Dendritic cell treated with granulocyte-macrophage colony-stimulating factor and Interleukin-4, amounts not matched to agents 40 ng/mL and 50 ng/mL, for 4 days (primary cell): ENCODE measurements around the gene MAP3K13.
"Not testable (repeated sequence)": the region's sequence is repeated elsewhere in the genome, so short reads cannot be mapped to it uniquely, and the experiment has no call there.

Experiments
- H3K27ac Mint-ChIP-seq: one replicate; pipeline ENCODE4 v1.8.0; 2022; ENCODE audit warnings: mild to moderate bottlenecking, mixed read lengths
- H3K27me3 Mint-ChIP-seq: one replicate; pipeline ENCODE4 v1.8.0; 2022; ENCODE audit warnings: mild to moderate bottlenecking, mixed read lengths
- H3K36me3 Mint-ChIP-seq: one replicate; pipeline ENCODE4 v1.8.0; 2022; ENCODE audit warnings: low read depth, mixed read lengths
- H3K4me1 Mint-ChIP-seq: one replicate; pipeline ENCODE4 v1.8.0; 2022; ENCODE audit warnings: low read depth, mixed read lengths
- H3K4me3 Mint-ChIP-seq: one replicate; pipeline ENCODE4 v1.8.0; 2022; ENCODE audit warnings: mild to moderate bottlenecking, moderate library complexity, mixed read lengths
- H3K9me3 Mint-ChIP-seq: one replicate; pipeline ENCODE4 v1.8.0; 2022; ENCODE audit warnings: mixed read lengths
- intact Hi-C: fragments of 100-400 bp; cut with micrococcal nuclease; formaldehyde crosslinking; loops from one replicate; pipeline ENCODE4 v1.15.0; 2022

The MAP3K13 gene

DNA sequence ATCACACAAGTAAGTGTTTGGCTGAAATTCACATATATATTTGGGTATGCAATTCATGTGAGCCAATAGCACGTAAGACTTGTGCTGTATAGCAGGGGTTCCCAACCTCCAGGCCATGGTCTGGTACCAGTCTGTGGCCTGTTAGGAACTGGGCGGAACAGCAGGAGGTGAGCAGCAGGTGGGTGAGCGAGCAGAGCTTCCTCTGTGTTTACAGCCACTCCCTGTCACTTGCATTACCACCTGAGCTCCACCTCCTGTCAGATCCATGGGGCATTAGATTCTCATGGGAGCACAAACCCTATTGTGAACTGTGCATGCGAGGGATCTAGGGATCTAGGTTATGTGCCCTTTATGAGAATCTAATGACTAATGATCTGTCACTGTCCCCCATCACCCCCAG, 59.7 kb downstream of the MAP3K13 start:
- no peak overlapping the region for H3K27ac Mint-ChIP-seq
- no peaks in the 10 kb centered on the region for H3K9me3 Mint-ChIP-seq
- no peaks in the 10 kb centered on the region for H3K27me3 Mint-ChIP-seq
- H3K4me1 Mint-ChIP-seq = peaks cover 13% of the 10 kb centered on the region
- no peak overlapping the region for H3K4me3 Mint-ChIP-seq
- no peaks in the 10 kb centered on the region for H3K36me3 Mint-ChIP-seq
- intact Hi-C loops = no loop called here

DNA sequence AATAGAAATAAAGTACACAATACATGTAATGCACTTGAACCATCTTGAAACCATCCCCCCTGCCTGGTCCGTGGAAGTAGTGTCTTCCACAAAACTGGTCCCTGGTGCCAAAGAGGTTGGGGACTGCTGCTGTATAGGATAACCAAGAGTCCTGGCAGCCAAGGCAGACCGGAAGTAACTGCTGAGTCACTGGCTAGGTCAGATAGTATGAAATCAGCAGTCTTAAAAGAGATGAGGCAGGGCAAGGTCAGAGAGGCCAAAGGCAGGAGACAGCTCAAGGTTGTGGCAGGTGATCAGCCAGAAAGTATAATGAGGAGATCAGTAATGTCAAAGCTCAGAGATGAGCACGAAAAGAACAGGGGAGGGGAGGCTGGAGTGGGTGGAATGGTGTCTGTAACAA, 60.2 kb downstream of the MAP3K13 start:
- Mint-ChIP-seq H3K27ac (no peak overlapping the region), H3K27me3 (no peaks in the 10 kb centered on the region), H3K9me3 (no peaks in the 10 kb centered on the region), H3K4me1 (peaks cover 13% of the 10 kb centered on the region), H3K36me3 (no peaks in the 10 kb centered on the region), H3K4me3 (no peak overlapping the region)
- intact Hi-C loops = no loop called here

DNA sequence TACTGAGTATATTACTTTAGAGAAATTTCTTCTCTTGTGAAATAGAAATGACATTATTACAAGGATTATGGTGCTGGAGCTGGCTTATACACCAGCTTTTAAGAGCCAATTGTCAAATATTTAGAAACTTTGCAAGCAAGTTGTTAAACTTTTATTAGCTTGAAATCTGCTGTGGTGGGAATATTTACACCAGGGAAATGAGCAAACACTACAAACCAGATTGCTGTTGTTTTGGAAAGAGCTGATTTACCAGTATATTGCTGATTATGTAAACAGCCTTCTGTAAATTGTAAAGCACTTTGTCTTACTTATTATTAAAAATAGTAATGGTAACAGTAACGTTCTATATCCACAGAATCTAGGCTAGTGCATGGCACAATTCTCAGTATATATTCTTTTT, 61.5 kb downstream of the MAP3K13 start:
- Mint-ChIP-seq H3K36me3 (no peaks in the 10 kb centered on the region), H3K27me3 (no peaks in the 10 kb centered on the region), H3K9me3 (no peaks in the 10 kb centered on the region), H3K4me3 (no peak overlapping the region), H3K4me1 (peaks cover 13% of the 10 kb centered on the region), H3K27ac (no peak overlapping the region)
- intact Hi-C loops = no loop called here

DNA sequence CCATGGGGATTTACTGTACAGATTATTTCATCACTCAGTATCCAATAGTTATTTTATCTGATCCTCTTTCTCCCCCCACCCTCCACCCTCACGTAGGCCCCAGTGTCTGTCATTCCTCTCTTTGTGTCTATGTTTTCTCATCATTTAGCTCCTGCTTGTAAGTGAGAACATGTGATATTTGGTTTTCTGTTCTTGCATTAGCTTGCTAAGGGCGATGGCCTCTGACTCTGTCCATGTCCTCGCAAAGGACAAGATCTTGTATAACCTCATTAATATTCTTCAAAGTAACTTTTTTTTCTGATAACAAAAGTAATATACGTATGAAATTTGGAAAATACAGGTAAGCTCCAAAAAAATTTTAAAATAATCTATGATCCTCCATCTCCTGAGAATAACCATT, 67.4 kb downstream of the MAP3K13 start:
- H3K4me1 Mint-ChIP-seq = no peaks in the 10 kb centered on the region
- no peaks in the 10 kb centered on the region for H3K9me3 Mint-ChIP-seq
- H3K4me3 Mint-ChIP-seq = no peak overlapping the region
- intact Hi-C loops = no loop called here
- no peaks in the 10 kb centered on the region for H3K36me3 Mint-ChIP-seq
- no peak overlapping the region for H3K27ac Mint-ChIP-seq
- H3K27me3 Mint-ChIP-seq = no peaks in the 10 kb centered on the region

DNA sequence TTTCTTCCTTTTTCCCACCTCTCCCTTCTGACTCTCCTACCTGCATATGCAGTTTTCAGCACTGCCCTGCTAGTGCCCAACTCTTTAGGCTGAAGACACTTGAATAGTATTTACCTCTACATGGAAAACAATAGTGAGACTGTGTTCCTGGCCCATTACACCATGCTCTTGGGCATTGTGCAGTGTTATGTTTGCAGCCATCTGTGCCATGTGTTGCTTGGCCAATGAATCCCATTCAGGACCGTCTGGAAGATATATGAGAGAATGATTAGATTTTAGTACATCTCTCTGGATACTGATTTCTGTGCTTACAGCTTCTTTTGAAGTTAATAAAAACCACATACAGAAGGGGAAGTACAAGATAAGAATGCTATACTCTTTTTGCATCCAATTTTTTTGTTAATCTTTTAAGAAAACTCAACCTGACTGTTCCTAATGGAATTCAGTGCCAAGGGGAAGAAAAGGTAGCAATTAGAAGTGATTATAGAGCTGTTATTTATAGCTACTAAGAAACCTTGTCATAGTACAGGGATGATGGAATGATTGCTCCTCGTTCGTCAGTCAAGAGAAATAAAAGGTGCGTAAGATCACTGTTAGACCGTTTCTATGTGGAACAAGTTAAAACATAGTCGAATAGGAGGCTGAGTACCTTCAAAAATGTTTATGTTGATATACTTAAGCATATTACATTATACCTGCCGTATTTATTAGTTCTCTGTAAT, 77.0 kb downstream of the MAP3K13 start:
- H3K4me1 Mint-ChIP-seq = no peaks in the 10 kb centered on the region
- no peaks in the 10 kb centered on the region for H3K9me3 Mint-ChIP-seq
- H3K27me3 Mint-ChIP-seq = peaks cover 2% of the 10 kb centered on the region
- H3K36me3 Mint-ChIP-seq = no peaks in the 10 kb centered on the region
- no peak overlapping the region for H3K27ac Mint-ChIP-seq
- intact Hi-C loops = no loop called here
- H3K4me3 Mint-ChIP-seq = no peak overlapping the region

DNA sequence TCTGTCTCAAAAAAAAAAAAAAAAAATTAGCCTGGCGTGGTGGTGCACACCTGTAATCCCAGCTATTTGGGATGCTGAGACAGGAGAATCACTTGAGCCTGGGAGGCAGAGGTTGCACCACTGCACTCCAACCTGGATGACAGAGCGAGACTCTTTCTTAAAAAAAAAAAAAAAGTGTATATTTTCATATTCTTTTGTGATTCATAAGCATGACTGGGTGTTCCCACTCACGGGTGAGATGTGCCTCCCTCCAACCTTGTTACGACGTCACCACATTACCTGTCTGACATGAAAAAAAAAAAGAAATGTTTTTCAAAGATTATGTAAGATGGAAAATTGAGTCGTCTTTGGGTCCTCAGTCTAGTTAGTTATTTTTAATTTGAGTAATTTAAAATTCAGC, 79.1 kb downstream of the MAP3K13 start:
- no peaks in the 10 kb centered on the region for H3K9me3 Mint-ChIP-seq
- intact Hi-C loops = no loop called here
- no peaks in the 10 kb centered on the region for H3K4me1 Mint-ChIP-seq
- H3K4me3 Mint-ChIP-seq = no peak overlapping the region
- no peak overlapping the region for H3K27ac Mint-ChIP-seq
- no peaks in the 10 kb centered on the region for H3K36me3 Mint-ChIP-seq
- peaks cover 2% of the 10 kb centered on the region for H3K27me3 Mint-ChIP-seq

DNA sequence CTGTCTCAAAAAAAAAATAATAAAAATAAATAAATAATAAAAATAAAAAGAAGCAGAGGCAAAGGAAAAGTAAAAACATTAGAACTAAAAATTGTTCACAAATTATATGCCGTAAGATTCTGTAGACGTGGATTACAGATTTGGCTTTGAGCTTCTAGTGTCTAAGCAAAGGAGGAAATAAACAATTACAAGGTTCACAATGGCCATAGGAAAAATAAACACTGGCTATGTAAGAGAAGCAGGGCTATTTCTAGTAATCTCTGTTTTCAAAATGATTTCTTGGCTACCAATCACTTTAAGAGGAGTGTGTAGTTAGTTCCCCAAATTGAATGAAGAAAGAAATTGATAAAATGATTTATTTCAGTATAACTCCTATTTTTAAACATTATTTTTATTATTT, 81.4 kb downstream of the MAP3K13 start:
- H3K4me3 Mint-ChIP-seq = no peak overlapping the region
- no peaks in the 10 kb centered on the region for H3K9me3 Mint-ChIP-seq
- no peak overlapping the region for H3K27ac Mint-ChIP-seq
- H3K27me3 Mint-ChIP-seq = peaks cover 2% of the 10 kb centered on the region
- H3K36me3 Mint-ChIP-seq = no peaks in the 10 kb centered on the region
- no peaks in the 10 kb centered on the region for H3K4me1 Mint-ChIP-seq
- intact Hi-C loops = no loop called here

DNA sequence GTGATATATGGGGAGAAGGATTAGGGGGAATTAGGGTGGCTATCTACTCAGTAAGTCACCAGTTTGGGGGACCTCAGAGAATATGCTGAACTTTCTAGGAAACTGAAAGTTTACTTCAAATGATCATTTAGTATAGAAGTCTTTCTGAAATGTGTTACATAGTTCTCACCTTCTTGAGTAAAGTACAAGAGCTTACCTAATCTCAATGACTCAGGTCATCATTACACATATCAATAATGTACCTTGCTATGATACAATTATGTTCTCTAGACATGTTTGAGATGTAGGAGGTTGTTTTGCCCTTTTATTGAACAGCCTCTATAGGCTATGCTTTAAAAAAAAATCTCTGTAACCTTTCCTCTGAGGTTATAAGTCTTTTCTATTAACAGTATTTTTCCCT, 85.2 kb downstream of the MAP3K13 start:
- no peaks in the 10 kb centered on the region for H3K27me3 Mint-ChIP-seq
- no peak overlapping the region for H3K4me3 Mint-ChIP-seq
- H3K4me1 Mint-ChIP-seq = no peaks in the 10 kb centered on the region
- intact Hi-C loops = no loop called here
- no peaks in the 10 kb centered on the region for H3K9me3 Mint-ChIP-seq
- H3K27ac Mint-ChIP-seq = no peak overlapping the region
- H3K36me3 Mint-ChIP-seq = no peaks in the 10 kb centered on the region

DNA sequence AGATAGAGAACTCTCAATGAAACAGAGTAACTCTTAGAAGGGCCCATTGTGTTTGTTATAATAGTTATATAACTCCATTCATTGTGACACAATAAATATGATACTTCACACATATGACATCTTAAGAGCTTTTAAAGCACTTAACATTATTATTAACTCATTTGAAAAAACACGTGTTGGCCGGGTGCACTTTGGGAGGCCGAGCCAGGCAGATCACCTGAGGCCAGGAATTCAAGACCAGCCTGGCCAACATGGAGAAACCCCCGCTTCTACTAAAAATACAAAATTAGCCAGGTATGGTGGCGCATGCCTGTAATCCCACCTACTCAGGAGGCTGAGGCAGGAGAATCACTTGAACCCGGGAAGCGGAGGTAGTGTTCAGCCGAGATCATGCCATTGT, 88.5 kb downstream of the MAP3K13 start:
- H3K27me3 Mint-ChIP-seq, H3K4me1 Mint-ChIP-seq, H3K9me3 Mint-ChIP-seq, intact Hi-C loops, H3K4me3 Mint-ChIP-seq, H3K27ac Mint-ChIP-seq, H3K36me3 Mint-ChIP-seq: not testable (repeated sequence)

DNA sequence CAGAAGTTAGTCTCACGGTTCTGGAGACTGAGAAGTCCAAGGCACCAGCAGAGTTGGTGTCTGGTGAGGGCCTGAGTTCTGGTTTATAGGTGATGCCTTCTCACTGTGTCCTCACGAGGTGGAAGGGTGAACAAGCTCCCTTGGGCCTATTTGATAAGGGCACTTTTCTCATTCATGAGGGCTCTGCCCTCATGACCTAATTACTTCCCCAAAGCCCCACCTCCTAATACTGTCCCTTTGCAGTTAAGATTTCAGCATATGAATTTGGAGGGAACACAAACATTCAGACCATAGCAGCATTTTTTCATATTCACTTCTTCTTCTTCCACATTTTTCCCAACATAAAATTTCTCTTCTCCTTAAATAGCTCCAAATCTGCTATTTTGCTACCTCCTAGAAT, 94.4 kb downstream of the MAP3K13 start:
- intact Hi-C loops = no loop called here
- H3K9me3 Mint-ChIP-seq = no peaks in the 10 kb centered on the region
- H3K27ac Mint-ChIP-seq = no peak overlapping the region
- no peak overlapping the region for H3K4me3 Mint-ChIP-seq
- no peaks in the 10 kb centered on the region for H3K27me3 Mint-ChIP-seq
- peaks cover 11% of the 10 kb centered on the region for H3K4me1 Mint-ChIP-seq
- no peaks in the 10 kb centered on the region for H3K36me3 Mint-ChIP-seq

DNA sequence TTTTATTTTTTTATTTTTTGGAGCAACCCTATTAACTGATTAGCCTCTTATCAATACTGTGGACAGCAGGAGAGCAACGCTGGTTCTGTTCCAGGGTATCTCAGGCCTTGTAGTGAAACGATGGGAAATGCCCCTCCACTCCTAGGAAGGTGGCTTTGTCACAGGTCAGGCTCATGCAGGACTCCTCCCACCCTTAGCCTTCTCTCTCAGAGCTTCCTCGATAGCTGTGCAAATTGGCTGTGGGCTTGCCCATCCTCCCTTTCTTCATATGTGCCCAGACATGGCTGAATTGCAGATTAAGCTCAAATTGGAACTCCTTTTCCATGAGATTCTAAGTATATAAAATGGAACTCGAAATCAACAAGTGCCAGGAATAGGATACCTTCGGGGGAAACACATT, 97.4 kb downstream of the MAP3K13 start:
- no peaks in the 10 kb centered on the region for H3K36me3 Mint-ChIP-seq
- intact Hi-C loops = no loop called here
- no peaks in the 10 kb centered on the region for H3K27me3 Mint-ChIP-seq
- H3K4me1 Mint-ChIP-seq = peaks cover 11% of the 10 kb centered on the region
- no peak overlapping the region for H3K27ac Mint-ChIP-seq
- H3K9me3 Mint-ChIP-seq = no peaks in the 10 kb centered on the region
- no peak overlapping the region for H3K4me3 Mint-ChIP-seq

DNA sequence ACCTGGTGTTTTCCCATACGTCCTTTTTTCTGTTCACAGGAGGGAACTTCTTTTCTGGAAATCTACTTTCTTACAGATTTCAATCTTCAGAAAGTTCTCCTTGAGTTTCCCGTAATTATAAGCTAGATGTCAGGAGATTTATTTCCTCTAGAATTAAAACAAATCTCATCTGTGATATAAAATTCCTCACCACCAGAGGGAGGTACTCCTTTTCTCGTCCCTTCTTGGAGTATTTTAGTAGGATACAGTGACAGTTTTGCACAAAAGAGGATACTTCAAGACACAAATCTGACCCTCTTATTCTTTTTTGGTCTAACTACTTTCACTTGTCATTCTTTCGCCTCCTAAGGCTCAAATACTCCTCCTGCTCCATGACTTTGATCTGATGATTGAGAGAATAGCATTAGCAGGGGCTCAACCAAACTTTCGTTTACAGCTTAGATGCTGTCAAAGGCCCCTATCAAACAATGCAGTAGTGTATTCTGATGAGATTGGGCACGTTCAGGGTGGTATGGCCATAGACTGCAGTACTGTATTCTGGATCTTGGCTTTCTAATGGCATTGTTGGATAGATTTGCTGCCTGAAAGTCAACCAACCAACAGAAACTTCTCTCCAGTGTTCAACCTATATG, 97.9 kb downstream of the MAP3K13 start:
- H3K27me3 Mint-ChIP-seq = no peaks in the 10 kb centered on the region
- intact Hi-C loops = no loop called here
- H3K4me1 Mint-ChIP-seq = peaks cover 13% of the 10 kb centered on the region
- no peak overlapping the region for H3K4me3 Mint-ChIP-seq
- no peak overlapping the region for H3K27ac Mint-ChIP-seq
- no peaks in the 10 kb centered on the region for H3K36me3 Mint-ChIP-seq
- H3K9me3 Mint-ChIP-seq = no peaks in the 10 kb centered on the region

DNA sequence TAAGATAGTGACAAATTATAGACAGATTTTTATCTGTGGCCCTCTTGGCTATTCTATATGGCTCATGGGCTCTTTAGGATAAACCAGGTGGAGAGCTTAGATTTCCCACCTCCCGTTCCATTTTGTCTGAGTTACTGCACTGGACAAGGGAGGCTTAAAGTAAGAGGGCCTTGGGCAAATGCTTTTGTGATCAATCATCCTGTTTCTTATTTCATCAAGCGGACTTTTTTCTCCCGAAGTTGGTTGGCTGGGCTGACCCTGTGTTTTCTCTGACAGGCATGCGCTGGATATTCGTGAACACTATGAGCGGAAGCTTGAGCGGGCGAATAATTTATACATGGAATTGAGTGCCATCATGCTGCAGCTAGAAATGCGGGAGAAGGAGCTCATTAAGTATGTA, 102.5 kb downstream of the MAP3K13 start:
- no peak overlapping the region for H3K27ac Mint-ChIP-seq
- H3K9me3 Mint-ChIP-seq = no peaks in the 10 kb centered on the region
- no peaks in the 10 kb centered on the region for H3K36me3 Mint-ChIP-seq
- intact Hi-C loops = no loop called here
- no peaks in the 10 kb centered on the region for H3K27me3 Mint-ChIP-seq
- no peak overlapping the region for H3K4me3 Mint-ChIP-seq
- H3K4me1 Mint-ChIP-seq = peaks cover 6% of the 10 kb centered on the region

DNA sequence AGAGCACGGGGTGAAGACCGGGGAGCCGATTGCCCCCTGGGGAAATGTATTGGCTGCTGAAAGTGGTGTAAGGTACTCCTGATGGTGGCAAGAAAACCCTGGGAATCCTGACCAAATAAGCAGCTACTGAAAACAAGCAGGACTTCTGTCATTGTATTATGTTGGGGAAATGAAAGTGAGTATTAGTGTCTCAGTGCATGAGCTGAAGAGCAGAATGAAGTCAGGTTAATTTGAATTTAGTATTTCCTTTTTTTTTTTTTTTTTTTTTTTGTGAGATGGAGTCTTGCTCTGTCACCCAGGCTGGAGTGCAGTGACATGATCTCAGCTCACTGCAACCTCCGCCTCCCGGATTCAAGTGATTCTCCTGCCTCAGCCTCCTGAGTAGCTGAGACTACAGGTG, 103.2 kb downstream of the MAP3K13 start:
- intact Hi-C loops, H3K27me3 Mint-ChIP-seq, H3K4me1 Mint-ChIP-seq, H3K4me3 Mint-ChIP-seq, H3K36me3 Mint-ChIP-seq, H3K9me3 Mint-ChIP-seq, H3K27ac Mint-ChIP-seq: not testable (repeated sequence)

DNA sequence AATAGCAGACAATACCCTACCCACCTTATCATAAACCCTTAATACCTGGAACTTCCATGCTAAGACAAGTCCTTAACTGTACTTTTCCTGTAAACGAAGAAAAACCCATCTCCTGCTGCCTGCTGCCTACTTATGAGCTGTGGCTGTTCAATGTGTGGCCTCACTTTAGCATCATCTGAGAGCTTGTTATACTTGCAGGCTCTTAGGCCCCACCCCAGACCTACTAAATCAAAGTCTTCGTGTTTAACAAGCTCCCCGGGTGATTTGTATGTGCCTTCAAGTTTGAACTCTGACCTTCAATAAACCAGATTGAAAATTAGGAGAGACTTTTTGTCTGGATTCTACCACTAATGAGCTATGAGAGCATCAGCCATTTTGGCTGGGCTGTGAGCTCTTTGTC, 106.6 kb downstream of the MAP3K13 start:
- Mint-ChIP-seq H3K9me3 (no peaks in the 10 kb centered on the region), H3K27me3 (no peaks in the 10 kb centered on the region), H3K4me3 (no peak overlapping the region), H3K4me1 (peaks cover 6% of the 10 kb centered on the region), H3K27ac (no peak overlapping the region), H3K36me3 (peaks cover 11% of the 10 kb centered on the region)
- intact Hi-C loops = no loop called here
